ENCODE data around the gene TNIP1.

TNIP1 gene

GRCh38 chr5:151004499-151004898, 76.3 kb downstream of the TNIP1 start:
- H3K4me2 ChIP-seq (ENCODE audit: low read length) = no peak overlapping the region
- no peaks in the 10 kb centered on the region for H3F3A ChIP-seq (ENCODE audit: control insufficient read depth, insufficient read depth)
- no peak for TF ChIP-seq CTCF (IDR thresholded peaks at IDR 0.05; ENCODE audit: low read depth, low read length, poor library complexity, severe bottlenecking)
- no peak for TF ChIP-seq EZH2phosphoT487 (IDR thresholded peaks at IDR 0.05; ENCODE audit: borderline replicate concordance, low read length)
- H3K9me3 ChIP-seq (ENCODE audit: control insufficient read depth, insufficient read depth, low read length) = no peaks in the 10 kb centered on the region
- H3K9me2 ChIP-seq (replicated peaks; ENCODE audit: control insufficient read depth, low read length) = no peaks in the 10 kb centered on the region
- no peak overlapping the region for H3K27ac ChIP-seq (ENCODE audit: low read depth, low read length)
- H4K20me1 ChIP-seq (ENCODE audit: control insufficient read depth, insufficient read depth, low read depth, low read length) = no peaks in the 10 kb centered on the region
- H3K4me3 ChIP-seq (ENCODE audit: low read length) = no peak overlapping the region
- H3K27me3 ChIP-seq (ENCODE audit: control insufficient read depth, low read length) = peaks cover 25% of the 10 kb centered on the region
- no peaks in the 10 kb centered on the region for H3K79me2 ChIP-seq (ENCODE audit: control insufficient read depth, low read length)
- no peaks in the 10 kb centered on the region for H3K4me1 ChIP-seq (ENCODE audit: control insufficient read depth, low read length)
- no peaks in the 10 kb centered on the region for H3K36me3 ChIP-seq (ENCODE audit: control insufficient read depth, low read length)

- Histone ChIP-seq H3K4me2 (ENCODE audit: low read length) (no peak overlapping the region), H4K20me1 (ENCODE audit: control insufficient read depth, insufficient read depth, low read depth, low read length) (no peaks in the 10 kb centered on the region), H3K27me3 (ENCODE audit: control insufficient read depth, low read length) (peaks cover 25% of the 10 kb centered on the region), H3K27ac (ENCODE audit: low read depth, low read length) (no peak overlapping the region), H3K9me3 (ENCODE audit: control insufficient read depth, insufficient read depth, low read length) (no peaks in the 10 kb centered on the region), H3K9me2 (replicated peaks; ENCODE audit: control insufficient read depth, low read length) (no peaks in the 10 kb centered on the region), H3K79me2 (ENCODE audit: control insufficient read depth, low read length) (no peaks in the 10 kb centered on the region), H3K4me3 (ENCODE audit: low read length) (no peak overlapping the region), H3F3A (ENCODE audit: control insufficient read depth, insufficient read depth) (no peaks in the 10 kb centered on the region), H3K36me3 (ENCODE audit: control insufficient read depth, low read length) (no peaks in the 10 kb centered on the region), H3K4me1 (ENCODE audit: control insufficient read depth, low read length) (no peaks in the 10 kb centered on the region)
- TF ChIP-seq CTCF (IDR thresholded peaks at IDR 0.05; ENCODE audit: low read depth, low read length, poor library complexity, severe bottlenecking) (no peak), EZH2phosphoT487 (IDR thresholded peaks at IDR 0.05; ENCODE audit: borderline replicate concordance, low read length) (no peak)
Observed at GRCh38 chr5:151003503-151003860, 77.4 kb downstream of the TNIP1 start.

GRCh38 chr5:151002681-151003502, 77.9 kb downstream of the TNIP1 start:
- TF ChIP-seq EZH2phosphoT487 (IDR thresholded peaks at IDR 0.05; ENCODE audit: borderline replicate concordance, low read length) = no peak
- no peak for TF ChIP-seq CTCF (IDR thresholded peaks at IDR 0.05; ENCODE audit: low read depth, low read length, poor library complexity, severe bottlenecking)
- Histone ChIP-seq H3K4me3 (ENCODE audit: low read length) (no peak overlapping the region), H3K9me2 (replicated peaks; ENCODE audit: control insufficient read depth, low read length) (no peaks in the 10 kb centered on the region), H3K27me3 (ENCODE audit: control insufficient read depth, low read length) (peaks cover 25% of the 10 kb centered on the region), H3K4me1 (ENCODE audit: control insufficient read depth, low read length) (no peaks in the 10 kb centered on the region), H3K9me3 (ENCODE audit: control insufficient read depth, insufficient read depth, low read length) (no peaks in the 10 kb centered on the region), H4K20me1 (ENCODE audit: control insufficient read depth, insufficient read depth, low read depth, low read length) (no peaks in the 10 kb centered on the region), H3K4me2 (ENCODE audit: low read length) (no peak overlapping the region), H3K36me3 (ENCODE audit: control insufficient read depth, low read length) (no peaks in the 10 kb centered on the region), H3F3A (ENCODE audit: control insufficient read depth, insufficient read depth) (no peaks in the 10 kb centered on the region), H3K27ac (ENCODE audit: low read depth, low read length) (no peak overlapping the region), H3K79me2 (ENCODE audit: control insufficient read depth, low read length) (no peaks in the 10 kb centered on the region)

All from DOHH2 (cell line).